GM12878 (cell line): Measurements from ENCODE around the gene LIN54. TPM values are rescaled to one million over a fixed set of nuclear protein-coding genes. Genes with fewer than 3 reads are reported as not detected.

Experiments
- CBFB ChIP-seq: IDR thresholded peaks from 2 replicates; pipeline ENCODE4 v1.6.1; 2016; ENCODE audit warnings: antibody characterized with exemption, low read depth
- E2F4 ChIP-seq: IDR thresholded peaks from 2 replicates; pipeline ENCODE4 v1.6.1; 2012; ENCODE audit warnings: low read depth, low read length, improper control_type of control experiment
- E2F8 ChIP-seq: fragments of 450-650 bp; IDR thresholded peaks from 2 replicates; pipeline ENCODE4 v1.6.1; 2018; ENCODE audit warnings: mild to moderate bottlenecking, low read depth, moderate library complexity; ENCODE audit not compliant: partially characterized antibody
- HDAC2 ChIP-seq: fragments of 200-600 bp; sonication (generic); IDR thresholded peaks from 2 replicates; pipeline ENCODE4 v1.6.1; 2017
- ZBTB4 ChIP-seq: fragments of 450-650 bp; formaldehyde crosslinking; IDR thresholded peaks from 2 replicates; pipeline ENCODE4 v1.4.0; 2022; ENCODE audit warnings: mild to moderate bottlenecking, moderate library complexity
- polyA plus RNA-seq, 11 experiments: library from polyadenylated mRNA; depleted of rRNA in 4 of 11; unstranded in 6 of 11; stranded (reverse) in 5 of 11; fragments of >200 nt; fragmentation: Nextera tagmentation in 4 of 11; fragmentation: Illumina TruSeq in 1 of 11; extraction: Ambion mirVana in 4 of 11; extraction: Trizol in 1 of 11; gene quantifications; 1 replicate in 1 of 11; 2 replicates in 10 of 11; pipeline versions ENCODE4 v1.2.1 to v1.2.3, GENCODE V29; 2011 to 2016; ENCODE audit warnings: inconsistent platforms in 2 of 11, missing spikeins in 2 of 11, low read depth in 1 of 11
- total RNA-seq, 4 experiments: library from RNA; depleted of rRNA in 3 of 4; stranded (reverse); fragments of >200 nt in 3 of 4; fragmentation: Illumina TruSeq in 1 of 4; extraction: Trizol in 1 of 4; gene quantifications; 2 replicates each; pipeline versions ENCODE4 v1.2.1 to v1.2.3, GENCODE V29; 2013 to 2021

Gene LIN54
- total and polyA plus RNA-seq, 10 of the 15 experiments (the other 5 are each of a cell fraction or from before 2014, with no cell fraction given), result 1.5 to 20.4 (median 12.2) TPM

- TF ChIP-seq ZBTB4 (CRISPR knock-in tag) (no peak), E2F8 (no peak), HDAC2 (no peak), CBFB (no peak), E2F4 (no peak)
- TF ChIP-seq, all 136 proteins: peak for 0
Observed at GRCh38 chr4:82889287-82889686, 121.3 kb downstream of the LIN54 start (continued).
